LNCAP (cell line): ENCODE results near the gene ZDHHC11B.

Source experiments
- TF ChIP-seq, protein P1 (sequence below): fragments of 450-650 bp; IDR thresholded peaks from 2 replicates; pipeline ENCODE4 v1.5.1; 2017; ENCODE audit warnings: mild to moderate bottlenecking

The ZDHHC11B gene

DNA sequence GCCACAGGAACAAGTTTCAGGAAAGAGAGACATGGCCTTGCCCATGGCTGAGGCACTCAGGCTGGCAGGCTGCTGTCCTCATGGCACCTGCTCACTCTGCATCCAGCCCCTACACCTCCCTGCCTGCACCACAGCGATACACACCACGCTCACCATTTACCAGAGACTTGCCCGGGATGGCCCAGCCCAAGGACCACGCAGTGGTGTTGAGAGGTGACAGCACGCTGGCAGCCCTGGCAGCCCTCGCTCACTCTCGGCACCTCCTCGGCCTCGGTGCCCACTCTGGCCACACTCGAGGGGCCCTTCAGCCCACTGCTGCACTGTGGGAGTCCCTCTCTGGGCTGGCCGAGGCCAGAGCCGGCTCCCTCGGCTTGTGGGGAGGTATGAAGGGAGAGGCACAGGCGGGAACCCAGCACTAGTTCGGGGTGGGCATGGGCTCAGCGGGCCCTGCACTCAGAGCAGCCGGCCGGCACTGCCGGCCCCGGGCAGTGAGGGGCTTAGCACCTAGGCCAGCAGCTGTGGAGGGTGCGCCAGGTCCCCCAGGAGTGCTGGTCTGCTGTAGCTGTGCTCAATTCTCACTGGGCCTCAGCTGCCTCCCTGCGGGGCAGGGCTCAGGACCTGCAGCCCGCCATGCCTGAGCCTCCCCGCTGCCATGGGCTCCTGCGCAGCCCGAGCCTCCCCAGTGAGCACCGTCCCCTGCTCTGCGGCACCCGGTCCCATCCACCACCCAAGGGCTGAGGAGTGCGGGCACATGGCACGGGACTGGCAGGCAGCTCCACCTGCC, 20.3 kb downstream of the ZDHHC11B start:
- TF ChIP-seq, protein P1, sequence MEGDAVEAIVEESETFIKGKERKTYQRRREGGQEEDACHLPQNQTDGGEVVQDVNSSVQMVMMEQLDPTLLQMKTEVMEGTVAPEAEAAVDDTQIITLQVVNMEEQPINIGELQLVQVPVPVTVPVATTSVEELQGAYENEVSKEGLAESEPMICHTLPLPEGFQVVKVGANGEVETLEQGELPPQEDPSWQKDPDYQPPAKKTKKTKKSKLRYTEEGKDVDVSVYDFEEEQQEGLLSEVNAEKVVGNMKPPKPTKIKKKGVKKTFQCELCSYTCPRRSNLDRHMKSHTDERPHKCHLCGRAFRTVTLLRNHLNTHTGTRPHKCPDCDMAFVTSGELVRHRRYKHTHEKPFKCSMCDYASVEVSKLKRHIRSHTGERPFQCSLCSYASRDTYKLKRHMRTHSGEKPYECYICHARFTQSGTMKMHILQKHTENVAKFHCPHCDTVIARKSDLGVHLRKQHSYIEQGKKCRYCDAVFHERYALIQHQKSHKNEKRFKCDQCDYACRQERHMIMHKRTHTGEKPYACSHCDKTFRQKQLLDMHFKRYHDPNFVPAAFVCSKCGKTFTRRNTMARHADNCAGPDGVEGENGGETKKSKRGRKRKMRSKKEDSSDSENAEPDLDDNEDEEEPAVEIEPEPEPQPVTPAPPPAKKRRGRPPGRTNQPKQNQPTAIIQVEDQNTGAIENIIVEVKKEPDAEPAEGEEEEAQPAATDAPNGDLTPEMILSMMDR: no peak

DNA sequence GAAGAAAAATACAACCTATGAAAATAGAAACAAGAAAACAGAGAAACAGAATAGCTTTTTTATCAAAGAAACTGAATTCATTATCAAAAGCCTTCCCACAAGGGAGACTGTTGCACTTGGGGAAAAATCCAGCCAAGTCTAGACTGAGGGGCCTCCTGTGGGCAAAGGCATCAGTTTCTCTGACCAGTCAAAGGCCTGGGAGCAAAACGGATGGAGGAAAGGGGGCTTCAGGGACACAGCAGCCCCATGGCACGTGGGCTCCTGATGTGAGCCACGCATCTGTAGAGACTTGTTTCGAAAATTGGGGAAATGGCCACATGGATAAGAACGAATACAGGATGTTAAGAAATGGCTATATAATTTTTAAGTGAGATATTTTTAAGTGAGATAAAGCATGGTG, 21.1 kb downstream of the ZDHHC11B start:
- TF ChIP-seq, protein P1: no peak

DNA sequence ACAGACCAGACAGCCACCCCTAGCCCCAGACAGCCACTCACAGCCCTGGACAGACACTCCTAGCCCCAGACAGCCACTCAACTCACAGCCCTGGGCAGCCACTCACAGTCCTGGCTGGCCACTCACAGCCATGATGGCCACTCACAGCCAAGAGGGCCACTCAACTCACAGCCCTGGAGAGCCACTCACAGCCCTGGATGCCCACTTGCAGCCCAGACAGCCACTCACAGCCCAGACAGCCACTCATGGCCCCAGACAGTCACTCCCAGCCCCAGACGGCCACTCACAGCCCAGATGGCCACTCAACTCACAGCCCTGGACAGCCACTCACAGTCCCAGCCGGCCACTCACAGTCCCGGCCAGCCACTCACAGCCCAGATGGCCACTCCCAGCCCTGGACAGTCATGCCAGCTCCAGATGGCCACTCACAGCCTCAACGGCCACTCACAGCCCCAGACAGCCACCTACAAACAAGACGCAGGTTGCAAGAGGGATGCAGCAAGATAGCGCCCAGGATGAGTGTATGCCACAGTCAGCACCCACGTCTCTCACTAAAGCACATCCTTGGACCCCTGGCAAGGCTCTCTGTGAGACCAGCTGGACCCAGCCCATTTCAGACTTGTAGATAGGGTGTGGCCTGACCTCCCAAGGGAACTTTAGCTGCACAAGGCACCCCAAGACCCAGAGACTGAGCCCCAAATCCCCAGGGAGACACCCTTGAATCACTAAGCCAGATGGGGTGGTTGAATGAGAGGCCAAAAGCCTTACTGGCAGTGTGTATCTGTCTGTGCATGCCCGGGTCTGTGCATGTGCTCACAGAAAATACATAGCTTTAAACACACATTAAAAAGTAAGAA, 22.4 kb downstream of the ZDHHC11B start:
- TF ChIP-seq, protein P1: no peak

DNA sequence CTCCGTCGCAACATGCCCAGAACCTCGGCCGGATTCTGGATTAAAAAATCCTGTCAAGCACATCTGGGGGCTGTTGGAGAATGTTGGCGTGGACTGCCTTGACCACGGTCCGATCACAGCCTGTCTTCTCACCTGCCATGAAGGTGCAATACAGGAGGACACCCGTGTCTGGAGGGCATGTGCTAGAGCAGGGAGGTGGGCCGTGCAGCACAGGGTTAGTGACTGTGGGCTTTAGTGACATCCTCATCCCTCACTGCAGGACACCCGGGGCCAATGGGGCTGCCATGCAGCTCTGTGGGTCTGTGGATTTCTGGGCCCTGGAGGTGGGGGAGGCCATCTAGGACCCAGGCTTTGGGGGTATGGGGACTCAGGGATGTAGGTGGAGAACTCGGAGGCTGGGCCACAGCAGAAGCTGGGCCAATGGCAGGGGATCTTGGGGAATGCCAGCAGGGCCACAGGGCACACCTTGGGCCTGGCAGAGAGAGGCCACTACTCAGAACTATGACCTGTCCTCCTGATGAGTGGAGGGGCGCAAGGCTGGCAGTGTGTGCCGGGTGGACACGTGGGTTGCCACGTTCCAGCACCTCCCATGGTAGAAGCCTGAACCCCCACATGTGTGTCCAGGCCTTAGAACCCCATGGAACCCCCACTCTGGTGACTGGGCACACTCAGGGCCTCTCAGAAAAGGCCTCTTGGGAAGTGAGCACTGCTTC, 23.3 kb downstream of the ZDHHC11B start:
- TF ChIP-seq, protein P1: no peak

DNA sequence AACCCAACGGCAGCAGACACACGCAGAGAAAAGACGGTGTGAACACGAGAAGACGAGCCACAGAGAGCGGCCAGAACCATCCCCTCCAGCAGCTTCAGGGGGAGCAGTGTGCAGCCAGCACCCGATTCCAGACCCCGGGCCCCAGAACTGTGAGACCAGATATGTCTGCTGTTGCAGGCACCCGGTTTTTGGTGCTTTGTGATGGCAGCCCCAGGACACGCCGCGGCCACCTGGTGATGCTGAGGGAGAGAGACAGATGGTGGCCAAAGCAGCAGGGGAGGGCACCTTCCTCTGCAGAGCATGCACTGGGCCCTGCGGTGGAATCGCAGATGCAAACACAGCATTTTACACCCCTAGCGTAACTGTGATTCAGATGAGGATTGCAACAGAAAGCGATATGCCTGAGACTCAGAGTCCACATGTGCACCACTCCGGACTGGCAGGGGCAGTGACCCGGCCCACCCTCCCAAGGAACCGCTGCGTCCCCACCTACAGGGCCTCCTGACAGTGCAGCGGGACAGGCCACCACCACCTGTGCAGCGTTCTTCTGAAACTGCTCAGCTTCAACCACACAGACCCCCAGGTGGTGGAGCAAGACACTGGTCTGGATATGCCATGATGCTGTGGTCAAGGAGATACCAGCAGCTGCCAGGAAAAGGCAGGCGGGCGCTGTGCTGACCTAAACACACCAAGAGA, 24.0 kb downstream of the ZDHHC11B start:
- TF ChIP-seq, protein P1: no peak

DNA sequence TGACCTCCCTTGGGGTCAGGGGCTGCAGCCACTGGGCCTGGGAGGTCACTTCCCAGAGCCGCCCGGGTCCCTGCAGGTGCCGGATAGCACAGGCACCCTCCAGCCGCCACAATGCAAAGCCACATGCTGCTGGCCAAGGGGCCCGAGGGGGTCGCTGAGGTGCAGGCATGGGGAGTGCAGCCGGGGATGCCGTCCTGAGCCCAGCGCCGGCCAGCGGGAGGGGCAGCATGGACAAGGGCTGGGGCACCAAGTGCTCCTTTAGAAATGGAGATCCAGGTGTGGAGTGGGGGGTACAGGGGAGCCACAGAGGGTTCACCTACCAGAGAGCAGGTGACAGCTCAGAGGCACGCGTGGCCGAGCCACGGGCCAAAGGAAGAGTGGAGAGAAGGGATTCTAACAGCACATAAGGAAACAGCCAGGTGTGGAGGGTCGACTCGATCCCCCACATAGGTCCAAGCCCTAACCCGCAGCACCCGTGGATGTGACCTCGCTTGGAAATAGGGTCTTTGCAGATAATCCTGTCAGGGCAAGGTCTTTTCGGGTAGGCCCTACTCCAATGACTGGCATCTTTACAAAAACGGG, 24.7 kb downstream of the ZDHHC11B start:
- TF ChIP-seq, protein P1: no peak
